Measurements from ENCODE around the gene CHKB.
A peak's percentile ranks its signal among the peaks of the same experiment; 100 is the strongest.

CHKB gene

GRCh38 chr22:50530580-50530876, 52.1 kb downstream of the CHKB start:
- DNase-seq (ENCODE audit: low spot score): no peak

DNA sequence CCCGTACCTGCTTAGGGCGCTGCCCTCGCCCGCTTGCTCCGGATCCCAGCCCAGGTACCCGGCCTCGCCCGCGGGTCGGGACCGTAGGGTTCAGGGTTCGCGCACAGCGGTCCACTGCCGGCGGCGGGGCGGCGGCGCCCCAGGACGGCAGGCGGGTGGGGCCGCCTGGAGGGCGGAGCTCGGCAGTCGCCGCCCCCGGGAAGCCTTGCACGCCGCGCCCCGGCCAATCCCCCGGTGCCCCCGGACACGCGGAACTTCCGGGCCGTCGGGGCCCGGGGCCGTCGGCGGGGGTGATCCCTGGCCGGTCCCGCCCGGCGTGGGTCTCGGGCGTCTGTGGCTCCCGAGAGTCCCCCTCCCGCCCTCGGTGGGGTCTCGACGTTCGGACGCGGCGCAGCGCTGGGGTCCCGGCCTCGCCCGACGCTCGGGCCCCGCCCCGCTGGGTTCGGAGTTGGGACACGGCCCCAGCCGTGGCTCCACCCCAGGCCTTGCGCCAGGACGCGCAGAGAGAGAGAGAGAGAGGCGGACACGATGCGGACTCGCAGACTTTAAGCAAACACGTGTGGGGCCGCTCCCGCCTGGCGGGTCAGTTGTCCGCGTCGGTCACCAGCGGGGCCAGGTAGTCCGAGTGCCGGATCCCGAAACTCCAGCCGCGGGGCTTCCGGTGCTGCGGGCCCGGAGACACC, 52.6 kb downstream of the CHKB start, which contains the start of gene TYMP:
Gene TYMP (minus strand): TSS at position 116 of the 683 bp plus-strand sequence. CDS start 303 bp downstream, outside the sequence.
- peak; percentile 42 for DNase-seq (ENCODE audit: low spot score)

GRCh38 chr22:50529416-50529896, 53.2 kb downstream of the CHKB start:
- no peak for DNase-seq (ENCODE audit: low spot score)

All from hematopoietic multipotent progenitor cell treated with erythropoietin and hydrocortisone succinate and interleukin-3 and kit ligand, for 17 days (in vitro differentiated cells).